Type B pancreatic cell (in vitro differentiated cells): ENCODE measurements around the gene DAD1. TPM values are rescaled to one million over a fixed set of nuclear protein-coding genes. Genes with fewer than 3 reads are reported as not detected.
"Not testable (repeated sequence)": the region's sequence is repeated elsewhere in the genome, so short reads cannot be mapped to it uniquely, and the experiment has no call there.

Experiments
- DNase-seq: peaks from one replicate; pipeline ENCODE4 v3.0.0; 2021; ENCODE audit warnings: mixed read lengths; ENCODE audit not compliant: unreplicated experiment; ENCODE audit errors: extremely low spot score
- H3K27ac Mint-ChIP-seq: 2 replicates; pipeline ENCODE4 v1.8.0; 2021; ENCODE audit warnings: mild to moderate bottlenecking, mixed read lengths
- H3K27me3 Mint-ChIP-seq: 2 replicates; pipeline ENCODE4 v1.8.0; 2021; ENCODE audit warnings: mixed read lengths
- H3K36me3 Mint-ChIP-seq: 2 replicates; pipeline ENCODE4 v1.8.0; 2021; ENCODE audit warnings: mixed read lengths
- H3K4me1 Mint-ChIP-seq: one replicate; pipeline ENCODE4 v1.8.0; 2021; ENCODE audit warnings: mixed read lengths; ENCODE audit not compliant: unreplicated experiment
- H3K4me3 Mint-ChIP-seq: 2 replicates; pipeline ENCODE4 v1.8.0; 2021; ENCODE audit warnings: mild to moderate bottlenecking, mixed read lengths
- H3K9me3 Mint-ChIP-seq: 2 replicates; pipeline ENCODE4 v1.8.0; 2021; ENCODE audit warnings: mixed read lengths
- total RNA-seq: library from RNA; stranded (reverse); gene quantifications from 2 replicates; pipeline ENCODE4 v1.2.1, GENCODE V29; 2021; ENCODE audit warnings: low replicate concordance
- TF ChIP-seq, protein P1 (sequence below): fragments of 200-600 bp; sonication (generic); conservative IDR thresholded peaks from 2 replicates; pipeline ENCODE4 v1.5.0; 2021; ENCODE audit warnings: antibody characterized with exemption, mild to moderate bottlenecking

Gene DAD1
- total RNA-seq, 1 donor from 2014 or later, result 191 TPM

DNA sequence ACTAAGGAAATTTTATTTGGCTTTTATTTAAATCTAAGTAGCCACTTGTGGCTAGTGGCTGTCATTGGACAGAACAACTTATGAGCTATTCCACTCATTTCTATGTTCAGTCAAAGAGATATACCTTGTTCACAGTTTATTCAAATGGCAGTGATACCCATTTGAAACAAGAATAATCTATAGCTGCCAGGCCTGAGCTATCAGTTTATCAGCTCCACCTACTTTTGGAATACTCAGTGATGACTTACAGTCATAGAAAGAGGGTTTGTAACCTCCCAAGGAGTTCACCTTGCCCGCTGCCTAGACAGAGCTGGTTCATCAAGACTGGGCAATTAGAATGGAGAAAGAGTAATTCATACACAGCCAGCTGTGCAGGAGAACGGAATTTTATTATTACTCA lies 4.6 kb upstream of the DAD1 start:
- DNase-seq, result no peak
- Mint-ChIP-seq H3K27ac (no peak overlapping the region), H3K9me3 (no peaks in the 10 kb centered on the region), H3K27me3 (peaks cover 42% of the 10 kb centered on the region), H3K4me3 (no peak overlapping the region), H3K4me1 (peaks cover 15% of the 10 kb centered on the region), H3K36me3 (no peaks in the 10 kb centered on the region)
- TF ChIP-seq, protein P1, sequence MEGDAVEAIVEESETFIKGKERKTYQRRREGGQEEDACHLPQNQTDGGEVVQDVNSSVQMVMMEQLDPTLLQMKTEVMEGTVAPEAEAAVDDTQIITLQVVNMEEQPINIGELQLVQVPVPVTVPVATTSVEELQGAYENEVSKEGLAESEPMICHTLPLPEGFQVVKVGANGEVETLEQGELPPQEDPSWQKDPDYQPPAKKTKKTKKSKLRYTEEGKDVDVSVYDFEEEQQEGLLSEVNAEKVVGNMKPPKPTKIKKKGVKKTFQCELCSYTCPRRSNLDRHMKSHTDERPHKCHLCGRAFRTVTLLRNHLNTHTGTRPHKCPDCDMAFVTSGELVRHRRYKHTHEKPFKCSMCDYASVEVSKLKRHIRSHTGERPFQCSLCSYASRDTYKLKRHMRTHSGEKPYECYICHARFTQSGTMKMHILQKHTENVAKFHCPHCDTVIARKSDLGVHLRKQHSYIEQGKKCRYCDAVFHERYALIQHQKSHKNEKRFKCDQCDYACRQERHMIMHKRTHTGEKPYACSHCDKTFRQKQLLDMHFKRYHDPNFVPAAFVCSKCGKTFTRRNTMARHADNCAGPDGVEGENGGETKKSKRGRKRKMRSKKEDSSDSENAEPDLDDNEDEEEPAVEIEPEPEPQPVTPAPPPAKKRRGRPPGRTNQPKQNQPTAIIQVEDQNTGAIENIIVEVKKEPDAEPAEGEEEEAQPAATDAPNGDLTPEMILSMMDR, result no peak

DNA sequence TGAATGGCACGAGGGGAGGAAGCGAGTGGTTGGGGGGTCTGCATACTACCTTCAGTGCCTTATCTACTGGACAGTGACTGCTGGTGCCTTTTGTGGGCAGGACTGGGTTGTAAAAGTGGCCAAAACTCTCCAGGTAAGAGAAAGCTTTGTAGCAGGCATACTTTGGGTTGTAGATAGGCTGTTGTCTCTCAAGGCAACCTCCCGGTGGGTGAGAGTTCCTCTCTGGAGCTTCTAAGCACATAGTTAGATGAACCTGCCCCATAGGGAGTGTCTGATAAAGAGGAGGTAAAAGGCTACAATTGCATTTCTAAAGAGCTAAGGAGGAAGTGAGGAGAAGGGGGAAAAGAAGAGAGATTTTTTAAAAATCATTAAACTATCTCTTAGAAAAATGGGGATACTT lies 4.2 kb upstream of the DAD1 start:
- TF ChIP-seq, protein P1, result no peak
- H3K4me3 Mint-ChIP-seq, result no peak overlapping the region
- DNase-seq, result no peak
- H3K27me3 Mint-ChIP-seq, result peaks cover 42% of the 10 kb centered on the region
- H3K36me3 Mint-ChIP-seq, result no peaks in the 10 kb centered on the region
- peaks cover 12% of the 10 kb centered on the region for H3K4me1 Mint-ChIP-seq
- no peaks in the 10 kb centered on the region for H3K9me3 Mint-ChIP-seq
- H3K27ac Mint-ChIP-seq, result no peak overlapping the region

DNA sequence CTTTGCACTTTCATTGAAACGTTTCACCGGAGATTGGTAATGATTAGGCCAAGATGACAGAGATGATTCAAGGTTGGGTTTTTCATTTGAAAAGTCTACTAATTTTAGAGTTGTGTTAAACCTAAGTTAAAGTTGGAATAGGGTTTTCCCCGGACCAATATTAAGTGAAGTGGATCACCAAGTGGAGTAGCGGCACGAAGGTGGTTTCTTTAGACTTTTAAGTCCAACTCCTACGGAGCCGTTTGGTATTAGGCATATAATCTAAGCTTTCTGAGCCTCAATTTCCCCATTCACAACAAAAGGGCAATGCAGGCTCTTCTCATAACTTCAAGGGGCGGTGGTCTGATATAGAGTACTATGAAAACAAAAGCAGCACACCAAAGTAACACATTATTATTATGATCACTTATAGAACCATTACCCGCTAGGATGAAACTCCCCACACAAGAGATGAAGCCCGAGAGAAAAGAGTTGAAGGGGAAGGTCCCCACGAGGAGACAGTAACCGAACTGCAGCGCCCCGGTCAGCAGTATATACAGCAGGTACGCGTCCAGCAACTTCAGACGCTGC lies 413 bp downstream of the DAD1 start:
- Mint-ChIP-seq H3K4me3 (peak overlapping the region; percentile 93), H3K4me1 (peaks cover 37% of the 10 kb centered on the region), H3K27me3 (peaks cover 19% of the 10 kb centered on the region), H3K9me3 (no peaks in the 10 kb centered on the region), H3K36me3 (peaks cover 15% of the 10 kb centered on the region), H3K27ac (peak overlapping the region; percentile 96)
- TF ChIP-seq, protein P1, result no peak
- DNase-seq, result no peak

DNA sequence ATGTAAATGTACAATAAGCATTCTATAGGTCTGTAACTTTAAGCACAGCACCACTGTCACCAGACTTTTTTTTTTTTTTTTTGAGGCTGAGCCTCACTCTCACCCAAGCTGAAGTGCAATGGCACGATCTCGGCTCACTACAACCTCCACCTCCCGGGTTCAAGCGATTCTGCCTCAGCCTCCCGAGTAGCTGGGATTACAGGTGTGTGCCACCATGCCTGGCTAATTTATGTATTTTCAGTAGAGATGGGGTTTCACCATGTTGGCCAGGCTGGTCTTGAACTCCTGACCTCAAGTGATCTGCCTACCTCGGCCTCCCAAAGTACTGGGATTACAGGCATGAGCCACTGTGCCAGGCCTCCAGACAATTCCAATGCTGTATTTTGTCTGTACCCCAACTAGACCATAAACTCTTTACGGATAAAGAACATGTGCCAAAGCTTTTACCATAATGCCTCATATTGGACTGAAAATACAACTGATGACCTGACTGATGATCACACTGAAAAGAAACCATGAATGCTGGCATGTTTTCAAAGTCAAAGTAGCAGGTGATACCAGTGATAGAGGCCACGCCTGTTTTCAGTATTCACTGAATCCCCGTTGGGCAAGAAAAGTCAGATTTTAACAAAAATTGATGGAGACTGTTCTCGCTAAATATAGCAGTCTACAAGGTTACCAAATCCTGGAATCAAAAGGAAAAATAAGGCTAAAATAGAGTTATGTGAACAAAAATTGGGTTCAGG lies 1.2 kb downstream of the DAD1 start:
- Mint-ChIP-seq H3K27ac (peak overlapping the region; percentile 96), H3K27me3 (peaks cover 11% of the 10 kb centered on the region), H3K4me1 (peaks cover 37% of the 10 kb centered on the region), H3K36me3 (peaks cover 19% of the 10 kb centered on the region), H3K4me3 (peak overlapping the region; percentile 93)
- DNase-seq, H3K9me3 Mint-ChIP-seq: not testable (repeated sequence)

DNA sequence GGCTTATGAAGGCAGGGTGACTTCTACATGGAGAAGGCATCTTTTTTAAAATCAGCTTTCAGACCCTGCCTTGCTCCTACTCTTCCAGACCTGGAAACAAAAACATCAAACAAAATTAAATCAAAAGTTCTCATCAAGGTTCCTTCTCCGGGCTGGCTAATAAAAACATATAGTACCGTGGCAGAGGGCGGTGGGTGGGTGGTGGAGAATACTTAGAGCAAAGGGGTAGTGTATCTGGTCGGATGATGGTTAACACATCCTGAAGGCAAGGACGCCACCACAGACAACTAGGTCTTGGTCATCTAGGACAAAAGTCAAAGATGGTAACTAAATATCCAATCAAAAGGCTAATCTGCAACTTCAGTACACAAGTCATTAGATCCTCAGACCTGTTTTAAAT lies 1.8 kb downstream of the DAD1 start:
- no peaks in the 10 kb centered on the region for H3K9me3 Mint-ChIP-seq
- peaks cover 5% of the 10 kb centered on the region for H3K27me3 Mint-ChIP-seq
- peaks cover 19% of the 10 kb centered on the region for H3K36me3 Mint-ChIP-seq
- H3K27ac Mint-ChIP-seq, result peak overlapping the region; percentile 37
- H3K4me3 Mint-ChIP-seq, result peak overlapping the region; percentile 93
- no peak for DNase-seq
- peaks cover 37% of the 10 kb centered on the region for H3K4me1 Mint-ChIP-seq
- TF ChIP-seq, protein P1, result no peak

DNA sequence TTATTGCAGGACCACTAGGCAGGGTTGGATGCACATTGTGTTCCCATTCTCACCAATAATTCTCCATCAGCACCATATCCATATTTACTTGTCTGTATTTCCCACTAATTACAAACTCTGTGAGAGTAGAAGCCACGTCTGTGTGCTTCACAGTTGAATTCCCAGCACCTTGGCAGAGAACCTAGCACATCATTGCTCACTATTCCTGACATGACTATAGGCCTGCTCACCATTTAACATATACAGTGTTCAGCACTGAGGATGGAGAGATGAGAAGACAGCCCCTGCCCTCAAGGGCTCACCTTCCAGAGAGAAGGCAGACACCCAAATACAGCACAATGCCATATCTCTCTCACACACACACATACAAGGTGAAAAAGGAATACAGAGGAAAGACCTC lies 5.0 kb downstream of the DAD1 start:
- H3K27ac Mint-ChIP-seq, result no peak overlapping the region

More for the DNA sequence above, 5.0 kb downstream of the DAD1 start:
- peaks cover 35% of the 10 kb centered on the region for H3K4me1 Mint-ChIP-seq
- H3K36me3 Mint-ChIP-seq, result peaks cover 23% of the 10 kb centered on the region
- H3K9me3 Mint-ChIP-seq, result no peaks in the 10 kb centered on the region
- DNase-seq, result no peak
- no peaks in the 10 kb centered on the region for H3K27me3 Mint-ChIP-seq
- no peak overlapping the region for H3K4me3 Mint-ChIP-seq
- TF ChIP-seq, protein P1, result no peak
